Measurements from ENCODE around the gene CDH23. TPM values are rescaled to one million over a fixed set of nuclear protein-coding genes. Genes with fewer than 3 reads are reported as not detected.
A peak's percentile ranks its signal among the peaks of the same experiment; 100 is the strongest.

Gene CDH23
- total RNA-seq, 1 experiment from 2014 or later, result 0.29 TPM

DNA sequence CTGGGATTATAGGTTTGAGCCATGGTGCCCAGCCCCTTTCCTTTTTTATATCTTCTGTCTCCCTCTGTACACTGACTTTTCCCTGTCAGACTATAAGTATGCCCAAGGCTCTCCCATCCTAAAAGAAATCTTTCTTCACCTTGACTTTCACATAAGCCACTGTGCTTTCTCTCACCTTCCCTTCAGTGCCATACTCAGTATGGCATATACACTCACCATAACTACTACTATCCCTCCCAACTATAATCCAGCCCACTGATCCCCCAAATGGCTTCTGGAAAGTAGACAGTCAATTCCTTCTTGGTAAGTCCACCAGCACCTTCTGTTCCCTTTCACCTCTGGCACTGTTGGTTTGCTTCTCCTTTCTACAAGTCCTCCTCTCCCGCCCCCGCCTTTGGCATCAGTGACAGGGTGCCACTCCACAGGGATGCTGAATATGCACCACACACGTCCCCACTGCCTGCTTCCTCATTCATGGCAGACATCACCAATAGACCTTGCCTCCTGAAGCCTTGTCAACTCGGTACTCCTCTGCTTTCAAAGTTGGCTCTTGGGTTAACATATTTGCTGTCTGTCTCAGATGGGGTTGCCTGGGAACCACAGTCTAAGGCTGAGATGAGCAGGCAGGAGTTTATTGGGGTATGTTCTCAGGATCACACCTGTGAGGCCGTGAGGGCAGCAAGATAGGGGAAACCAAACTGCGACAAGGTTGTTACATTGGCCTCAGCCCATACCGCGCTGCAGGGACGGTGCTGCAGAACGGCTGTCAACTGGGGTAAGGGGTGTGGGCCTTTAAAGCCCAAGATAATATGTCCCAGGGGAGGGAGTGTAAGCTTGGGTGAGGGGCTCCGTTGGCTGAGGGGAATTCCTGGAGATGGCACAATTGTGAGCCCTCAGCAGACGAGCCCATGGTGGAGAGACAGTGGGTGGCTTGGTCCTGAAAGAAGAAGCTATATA is 461.5 kb downstream of the CDH23 start:
- in situ Hi-C loops (cut with HindIII; ENCODE audit: low pct_unique_long_range_greater_than_20kb, low sequenced_read_pairs), result no loop called here
- DNase-seq (ENCODE audit: low read depth, low spot score), result no peak

DNA sequence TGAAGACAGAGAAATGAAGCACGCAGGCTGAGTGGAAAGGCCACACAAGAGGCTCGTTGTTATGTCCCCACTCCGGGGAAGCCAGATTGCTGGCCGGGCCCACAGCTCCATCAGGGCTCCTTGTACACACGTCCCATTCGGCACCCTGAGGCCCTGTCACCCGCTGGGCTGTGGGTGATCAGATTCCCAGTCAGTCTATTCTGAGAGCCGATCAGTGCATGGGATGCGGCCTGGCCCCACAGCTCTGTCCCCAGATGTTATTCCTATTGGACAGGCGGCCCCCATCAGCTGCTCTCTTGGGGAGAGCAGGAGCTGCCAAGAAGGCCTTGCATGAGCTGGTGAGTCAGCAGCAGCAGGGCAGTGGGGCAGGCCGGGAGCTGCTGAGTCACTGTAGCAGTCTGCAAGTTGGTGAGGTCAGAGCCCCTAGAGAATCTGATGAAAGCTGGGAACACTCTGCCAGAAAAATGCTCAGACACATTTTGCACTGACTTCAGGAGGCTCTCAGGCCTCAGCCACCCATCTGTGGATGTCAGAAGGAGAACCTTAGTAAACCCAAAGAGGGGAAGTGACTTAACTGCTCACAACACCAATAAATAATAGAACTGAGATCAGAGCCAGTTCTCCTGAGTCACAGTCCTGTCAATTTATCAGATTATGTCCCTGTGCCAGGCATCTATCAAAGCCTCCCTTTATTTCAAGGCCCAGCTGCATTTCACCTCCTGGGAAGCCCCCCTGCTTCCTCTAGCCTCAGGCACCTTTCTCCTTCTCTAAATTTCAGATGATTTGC is 463.7 kb downstream of the CDH23 start:
- in situ Hi-C loops (cut with HindIII; ENCODE audit: low pct_unique_long_range_greater_than_20kb, low sequenced_read_pairs), result no loop called here
- peak; percentile 98 for DNase-seq (ENCODE audit: low read depth, low spot score)

- no peak for DNase-seq (ENCODE audit: low read depth, low spot score)
- in situ Hi-C loops (cut with HindIII; ENCODE audit: low pct_unique_long_range_greater_than_20kb, low sequenced_read_pairs), result no loop called here
These were observed 466.5 kb downstream of the CDH23 start for GRCh38 chr10:71863203-71863602.

GRCh38 chr10:71864911-71865361 is 468.2 kb downstream of the CDH23 start:
- no peak for DNase-seq (ENCODE audit: low read depth, low spot score)
- in situ Hi-C loops (cut with HindIII; ENCODE audit: low pct_unique_long_range_greater_than_20kb, low sequenced_read_pairs), result no loop called here

Small RNA genes within 50 kb of the gene (small RNA-seq; reads per million reads assigned to genes)
- gene MIR7152 (0 reads per million in 2 experiments), gene RNU7-38P (0 to 0.10 reads per million in 2 experiments)

Other genes with a start within 250 kb of the CDH23 start
- 0.82 and 0.90 TPM in 2 replicates for gene UNC5B, start 184.3 kb upstream of the CDH23 start, total RNA-seq (2014; rRNA removed; shearing (Covaris generic))
- gene SLC29A3, start 77.7 kb upstream of the CDH23 start, total RNA-seq (2014; rRNA removed; shearing (Covaris generic)), result 1.2 and 2.1 TPM in 2 replicates